Endometrial microvascular endothelial cells (primary cell): ENCODE data around the gene ATP12A. TPM values are rescaled to one million over a fixed set of nuclear protein-coding genes. Genes with fewer than 3 reads are reported as not detected.

Experiments used
- in situ Hi-C: cut with HindIII; loops from 2 replicates; pipeline ENCODE4 v1.10.0; 2017; ENCODE audit warnings: low sequenced_read_pairs, low pct_unique_long_range_greater_than_20kb; ENCODE audit errors: inconsistent ontology term
- total RNA-seq: library from RNA; depleted of rRNA; stranded (reverse); fragments of >200 nt; gene quantifications from one replicate; pipeline ENCODE4 v1.2.3, GENCODE V29; 2015; ENCODE audit errors: inconsistent ontology term

The ATP12A gene
- total RNA-seq: not detected

- in situ Hi-C loops: no loop called here
Measured at GRCh38 chr13:24680258-24680920, at the start of gene ATP12A. TSS of gene ATP12A (plus strand) at chr13:24680408. CDS start at chr13:24680744, 336 bp downstream.

- in situ Hi-C loops: no loop called here
Measured at GRCh38 chr13:24630851-24631620, 49.2 kb upstream of the ATP12A start.

DNA sequence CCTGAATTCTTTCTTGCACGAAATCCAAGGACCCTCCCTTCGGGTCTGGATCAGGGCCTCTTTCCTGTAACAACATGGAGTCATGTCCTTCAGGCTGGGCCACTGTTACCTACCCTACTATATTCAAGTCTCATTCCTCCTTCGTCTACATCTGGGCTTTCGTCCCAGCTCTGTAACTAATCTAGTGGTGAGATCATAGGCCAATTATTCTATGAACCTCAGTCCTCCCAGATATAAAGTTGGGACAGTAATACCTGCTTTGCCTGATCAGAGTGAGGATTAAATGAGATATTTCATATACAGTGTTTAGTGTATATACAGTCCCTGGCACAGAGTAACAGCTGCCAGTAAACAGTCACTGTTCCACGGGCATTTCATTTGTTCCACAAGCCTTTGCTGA lies 48.3 kb upstream of the ATP12A start:
- in situ Hi-C loops: no loop called here

DNA sequence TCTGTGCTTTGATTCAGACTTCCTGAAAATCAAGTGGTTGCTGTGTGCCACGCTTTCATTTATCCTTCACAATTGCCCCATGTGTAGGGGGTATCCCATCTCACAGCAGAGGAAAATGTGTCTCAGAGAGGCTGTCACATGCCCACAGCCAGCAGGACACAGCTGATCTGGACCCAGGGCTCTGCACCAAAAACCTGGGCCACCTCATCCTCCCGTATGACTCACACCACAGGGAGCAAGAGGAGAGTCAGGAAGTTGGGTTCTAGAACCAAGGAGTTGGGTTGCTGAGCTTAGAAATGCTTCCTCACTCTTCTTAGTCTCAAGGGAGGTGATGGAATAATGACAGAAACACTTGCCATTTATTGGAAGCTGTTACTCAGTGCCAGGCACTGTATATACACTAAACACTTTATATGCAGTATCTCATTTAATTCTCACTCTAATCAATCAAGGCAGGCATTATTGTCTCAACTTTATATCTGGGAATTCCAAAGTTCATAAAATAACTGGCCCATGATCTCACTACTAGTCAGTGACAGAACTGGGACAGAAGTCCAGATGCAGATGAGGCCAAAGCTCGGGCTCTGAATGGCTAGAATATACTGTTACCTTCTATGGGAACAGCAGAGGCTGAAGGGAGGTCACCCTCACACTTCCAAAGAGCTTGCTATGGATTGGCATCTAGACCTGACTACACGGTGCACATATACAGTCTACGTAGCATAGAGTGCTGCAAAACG lies 47.7 kb upstream of the ATP12A start:
- in situ Hi-C loops: no loop called here

GRCh38 chr13:24636776-24637175 lies 43.4 kb upstream of the ATP12A start:
- in situ Hi-C loops: no loop called here

- in situ Hi-C loops: no loop called here
Measured at GRCh38 chr13:24638096-24638495, 42.1 kb upstream of the ATP12A start.

- in situ Hi-C loops: no loop called here
Measured at GRCh38 chr13:24640752-24641151, 39.5 kb upstream of the ATP12A start.

- in situ Hi-C loops: no loop called here
Measured at GRCh38 chr13:24642219-24642618, 38.0 kb upstream of the ATP12A start.

DNA sequence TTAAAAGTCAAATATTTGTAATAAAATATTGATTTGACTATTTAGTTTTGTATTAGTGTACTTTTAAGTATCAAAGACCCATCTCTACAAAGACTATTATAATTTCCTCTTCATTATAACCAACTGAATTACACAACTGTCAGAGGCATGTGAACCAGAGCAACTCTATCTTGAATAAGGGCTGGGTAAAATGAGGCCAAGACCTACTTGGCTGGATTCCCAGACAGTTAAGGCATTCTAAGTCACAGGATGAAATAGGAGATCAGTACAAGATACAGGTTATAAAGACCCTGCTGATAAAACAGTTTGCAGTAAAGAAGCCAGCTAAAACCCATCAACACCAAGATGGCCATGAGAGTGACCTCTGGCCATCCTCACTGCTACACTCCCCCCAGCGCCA lies 36.2 kb upstream of the ATP12A start:
- in situ Hi-C loops: no loop called here

GRCh38 chr13:24648271-24648670 lies 31.9 kb upstream of the ATP12A start:
- in situ Hi-C loops: no loop called here

GRCh38 chr13:24648983-24649687 lies 31.1 kb upstream of the ATP12A start:
- in situ Hi-C loops: no loop called here

DNA sequence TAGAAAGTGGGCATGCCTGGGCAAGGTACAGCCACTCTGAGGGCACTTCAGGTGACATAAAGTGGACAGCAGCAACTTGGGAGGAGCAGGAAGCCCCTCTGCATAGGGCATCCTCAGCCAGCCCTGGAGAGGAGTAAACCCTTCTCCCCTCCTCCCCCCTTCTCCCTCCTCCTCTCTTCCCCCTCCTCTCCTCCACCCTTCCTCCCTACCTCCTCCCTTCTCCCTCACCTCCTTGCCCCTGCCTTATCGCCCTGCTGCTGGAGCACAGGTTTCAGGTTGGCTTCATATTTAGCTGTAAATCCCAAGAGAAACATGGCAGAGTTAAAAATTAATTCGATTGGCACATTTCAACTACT lies 30.5 kb upstream of the ATP12A start:
- in situ Hi-C loops: no loop called here

DNA sequence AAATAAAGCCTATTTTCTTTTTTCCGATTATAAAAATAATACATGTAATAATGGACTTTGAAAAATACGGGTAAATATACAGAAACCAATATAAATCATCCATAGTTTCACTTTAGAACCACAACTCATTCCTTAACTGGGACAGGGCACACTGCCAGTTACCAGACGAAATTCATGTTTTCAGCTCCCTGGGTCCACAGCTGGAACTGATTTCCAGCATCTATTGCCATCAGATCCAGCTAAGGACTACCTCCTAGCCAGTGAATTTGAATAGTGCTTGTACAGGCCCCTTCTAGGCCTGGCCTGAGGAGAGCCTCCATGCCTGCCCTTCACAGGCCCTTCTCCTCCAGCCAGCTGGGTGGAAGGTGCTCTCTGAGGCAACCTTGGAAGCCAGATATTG lies 30.0 kb upstream of the ATP12A start:
- in situ Hi-C loops: no loop called here

DNA sequence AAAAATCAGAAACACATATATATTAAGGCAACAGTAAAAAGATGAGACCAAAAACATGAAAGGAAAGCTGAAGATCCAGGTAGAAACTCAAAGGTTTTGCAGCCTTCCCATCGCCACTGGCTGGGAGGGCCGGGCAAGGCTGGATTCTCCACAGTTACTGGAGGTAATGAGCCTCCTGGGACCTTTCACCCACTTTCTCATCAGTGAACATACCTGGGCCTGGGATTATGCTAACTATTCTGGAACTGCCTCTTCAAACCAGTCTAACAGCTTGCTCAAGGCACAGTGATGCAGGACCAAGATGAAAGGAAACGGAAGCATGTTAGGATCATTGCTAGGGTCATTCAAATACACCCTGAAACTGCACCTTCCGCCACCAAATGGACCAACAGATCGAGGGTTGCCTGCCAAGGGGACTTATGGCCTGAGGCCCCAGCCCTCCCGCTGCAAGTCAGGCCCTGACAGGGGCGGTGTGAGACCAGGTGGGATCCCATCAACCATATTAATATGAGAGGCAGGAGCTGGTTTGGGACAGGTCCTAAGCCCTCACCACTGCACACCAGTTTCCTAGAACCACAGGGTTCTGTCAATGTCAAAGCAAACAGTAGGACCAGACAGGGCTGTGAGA lies 28.4 kb upstream of the ATP12A start:
- in situ Hi-C loops: no loop called here

GRCh38 chr13:24652359-24652758 lies 27.8 kb upstream of the ATP12A start:
- in situ Hi-C loops: no loop called here

DNA sequence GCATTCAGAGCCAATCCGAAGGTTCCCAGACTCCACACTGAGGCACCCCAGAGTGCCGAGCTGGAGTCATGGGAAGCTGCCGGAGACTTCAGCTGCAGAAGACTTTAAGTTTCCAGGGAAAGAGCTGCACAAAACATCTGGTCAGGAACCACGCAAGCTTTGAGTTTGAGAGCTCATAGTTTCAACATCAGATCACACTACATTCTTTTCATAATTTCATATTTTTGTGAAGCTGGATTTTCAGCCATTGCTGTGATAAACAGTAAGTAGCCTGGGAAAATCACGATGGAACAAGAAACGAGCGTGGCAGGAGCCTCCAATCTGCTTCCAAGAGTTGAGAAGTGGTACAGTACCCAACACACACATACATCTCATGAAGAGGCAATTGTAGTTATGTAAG lies 25.5 kb upstream of the ATP12A start:
- in situ Hi-C loops: no loop called here

GRCh38 chr13:24659239-24659638 lies 21.0 kb upstream of the ATP12A start:
- in situ Hi-C loops: no loop called here

DNA sequence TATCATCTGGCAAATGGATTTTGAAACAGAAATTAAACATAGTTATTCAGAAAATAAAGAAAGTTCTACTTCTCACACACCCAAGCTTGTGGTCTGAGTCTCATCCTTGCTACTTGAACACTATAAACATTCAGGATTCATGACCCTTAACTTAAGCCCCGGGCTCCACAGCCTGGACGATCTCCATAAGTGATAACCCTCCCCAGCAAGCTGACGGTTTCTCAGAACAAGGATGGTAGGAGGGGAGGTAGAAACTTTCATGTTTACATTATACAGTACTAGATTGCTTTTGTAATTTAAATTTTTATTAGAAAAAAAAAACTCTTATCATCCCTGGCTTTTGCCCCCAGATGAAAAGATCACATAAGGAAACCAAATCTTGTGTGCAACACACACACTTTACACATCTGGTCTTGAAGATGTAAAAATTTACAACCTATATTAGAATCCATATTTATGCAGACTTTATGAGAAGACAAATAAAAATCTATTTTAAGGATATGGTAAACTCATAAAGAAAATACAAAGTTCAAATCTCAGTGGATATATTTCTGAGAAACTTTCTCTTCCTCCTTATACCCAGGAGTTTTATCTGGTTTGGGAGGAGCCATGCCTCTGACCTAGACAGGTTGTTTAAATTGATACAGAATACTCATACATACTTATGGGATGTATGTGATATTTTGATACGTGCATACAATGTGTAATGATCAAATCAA lies 20.0 kb upstream of the ATP12A start:
- in situ Hi-C loops: no loop called here
